ENCODE data around the gene GLS2.
"Not testable (repeated sequence)": the region's sequence is repeated elsewhere in the genome, so short reads cannot be mapped to it uniquely, and the experiment has no call there.

GLS2 gene

DNA sequence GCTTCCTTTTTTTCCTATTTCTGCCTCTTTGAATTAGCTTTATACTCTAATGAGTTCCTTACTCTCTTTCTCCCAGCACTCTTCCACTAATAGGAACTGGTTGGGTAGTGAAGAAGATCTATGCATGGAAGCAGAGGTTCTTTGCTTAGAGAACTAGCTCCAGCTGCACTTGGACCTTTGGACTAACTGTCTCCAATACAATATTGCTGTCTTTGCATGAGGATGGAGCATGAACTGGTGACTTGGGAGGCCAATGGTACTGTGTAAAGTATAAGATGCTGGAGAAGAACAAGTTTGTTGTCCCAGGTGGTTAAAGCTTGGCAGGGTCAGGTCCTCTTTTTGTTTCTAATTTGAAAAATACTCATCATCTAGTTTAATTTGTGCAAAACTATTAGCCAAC is 2.4 kb upstream of the GLS2 start:
- no peak for DNase-seq (ENCODE audit: low read depth)

DNA sequence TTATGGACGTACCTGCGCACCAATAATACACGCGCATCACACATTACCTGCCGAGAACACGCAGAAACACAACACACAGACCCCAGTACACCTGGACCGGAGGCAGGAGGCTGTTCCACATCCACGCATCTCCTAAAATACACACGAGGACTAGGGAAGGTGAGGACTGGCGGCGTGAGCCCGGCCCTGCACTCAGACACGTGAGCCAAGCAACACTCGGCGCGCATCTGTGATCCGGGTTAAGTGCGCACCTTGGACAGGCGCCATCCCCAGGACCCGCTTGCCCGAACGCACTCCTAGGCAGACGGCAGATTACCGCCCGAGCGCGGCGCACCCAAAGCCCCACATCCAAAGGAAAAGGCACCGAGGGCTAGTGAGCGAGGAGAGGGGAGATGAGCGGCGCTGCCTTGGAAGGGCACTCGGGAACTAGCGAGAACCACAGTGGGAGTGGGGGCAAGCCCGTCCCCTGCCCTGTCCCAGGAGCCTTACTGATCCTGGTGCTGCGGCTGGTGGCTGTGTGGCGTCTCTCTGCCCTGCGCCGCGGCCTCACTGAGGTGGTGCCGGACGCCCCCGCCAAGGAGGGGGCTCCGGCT is 417 bp downstream of the GLS2 start:
- DNase-seq (ENCODE audit: low read depth) = no peak

DNA sequence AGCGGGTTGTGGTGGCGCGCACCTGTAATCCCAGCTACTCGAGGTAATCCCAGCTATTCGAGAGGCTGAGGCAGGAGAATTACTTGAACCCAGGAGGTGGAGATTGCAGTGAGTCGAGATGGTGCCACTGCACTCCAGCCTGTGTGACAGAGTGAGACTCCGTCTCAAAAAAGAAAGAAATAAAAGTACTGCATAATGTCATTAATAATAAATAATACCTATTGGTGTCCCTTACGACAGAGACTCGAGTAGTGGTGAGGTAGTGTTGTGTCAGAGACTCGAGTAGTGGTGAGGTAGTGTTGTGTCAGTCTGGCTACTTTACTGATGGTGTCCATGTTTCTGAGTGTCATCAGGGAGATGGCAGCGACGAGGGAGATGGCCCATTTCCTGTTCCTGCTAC is 1.3 kb downstream of the GLS2 start:
- DNase-seq (ENCODE audit: low read depth) = no peak

DNA sequence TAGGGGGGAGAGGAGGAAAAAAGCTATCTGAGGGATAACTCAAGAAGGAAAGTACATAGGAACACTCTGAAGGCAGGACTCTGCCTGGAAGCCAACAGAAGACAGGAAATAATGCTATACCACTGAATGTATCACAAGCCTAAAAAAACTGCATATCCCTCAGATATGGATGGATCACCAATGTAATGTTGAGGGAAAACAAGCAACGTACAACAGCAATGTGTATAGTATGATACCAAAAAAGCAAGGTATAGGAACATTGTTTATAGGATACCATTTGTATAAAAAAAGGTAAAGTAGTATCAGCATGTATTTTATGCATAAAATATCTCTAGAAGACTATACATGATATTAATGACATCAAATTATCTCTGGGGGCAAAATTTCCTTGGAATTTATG is 3.4 kb downstream of the GLS2 start:
- no peak for DNase-seq (ENCODE audit: low read depth)

DNA sequence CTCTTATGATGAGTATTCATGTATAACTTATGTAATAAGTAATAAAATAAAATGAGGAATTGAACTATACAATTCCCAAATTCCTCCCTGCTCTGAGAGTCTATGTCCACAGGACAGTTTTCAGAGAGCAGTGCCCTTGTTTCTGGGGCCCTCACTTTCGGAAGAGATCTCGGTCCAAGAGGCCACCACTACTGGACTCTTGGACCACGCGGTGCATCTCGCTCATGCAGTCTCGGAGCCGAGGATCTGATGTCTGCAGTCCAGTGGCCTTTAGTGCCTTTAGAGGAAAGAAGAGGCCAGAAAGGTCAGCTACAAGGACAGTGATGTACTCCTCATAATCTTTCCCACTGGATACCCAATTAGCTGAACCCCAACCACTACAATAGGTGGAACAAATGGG is 8.3 kb downstream of the GLS2 start:
- DNase-seq (ENCODE audit: low read depth) = no peak

DNA sequence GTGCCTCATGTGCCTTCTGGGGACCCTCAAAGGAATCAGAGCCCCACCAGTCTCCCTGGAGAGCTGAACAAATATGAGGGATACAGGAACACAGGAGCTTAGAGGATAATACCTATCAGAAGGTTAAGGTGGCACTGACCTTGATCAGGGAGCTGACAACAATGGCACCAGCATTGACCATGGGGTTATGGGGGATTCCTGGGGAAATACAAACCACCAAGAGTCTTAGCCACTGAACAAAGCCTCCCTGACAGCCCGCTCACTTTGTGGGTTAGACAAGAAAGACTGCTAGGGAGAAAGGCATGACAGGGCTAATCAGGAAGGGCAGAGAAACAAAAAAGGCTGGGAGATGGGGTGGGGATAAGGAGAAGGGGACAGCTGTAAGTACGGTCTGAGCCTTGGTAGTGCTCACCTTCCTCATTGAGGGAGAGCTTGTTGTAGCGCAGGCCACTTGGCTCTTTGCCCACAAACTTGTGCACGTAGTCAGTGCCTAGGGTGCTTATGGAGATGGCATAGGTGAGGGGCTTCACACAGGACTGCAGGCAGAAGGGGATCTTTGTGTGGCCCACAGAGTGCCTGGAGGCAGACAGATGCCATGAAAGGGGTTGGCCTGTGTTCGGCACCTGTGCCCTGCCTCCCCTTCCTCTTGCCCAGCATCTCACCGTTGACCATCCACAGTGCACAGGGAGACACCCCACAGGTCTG is 10.3 kb downstream of the GLS2 start:
- DNase-seq (ENCODE audit: low read depth) = no peak

DNA sequence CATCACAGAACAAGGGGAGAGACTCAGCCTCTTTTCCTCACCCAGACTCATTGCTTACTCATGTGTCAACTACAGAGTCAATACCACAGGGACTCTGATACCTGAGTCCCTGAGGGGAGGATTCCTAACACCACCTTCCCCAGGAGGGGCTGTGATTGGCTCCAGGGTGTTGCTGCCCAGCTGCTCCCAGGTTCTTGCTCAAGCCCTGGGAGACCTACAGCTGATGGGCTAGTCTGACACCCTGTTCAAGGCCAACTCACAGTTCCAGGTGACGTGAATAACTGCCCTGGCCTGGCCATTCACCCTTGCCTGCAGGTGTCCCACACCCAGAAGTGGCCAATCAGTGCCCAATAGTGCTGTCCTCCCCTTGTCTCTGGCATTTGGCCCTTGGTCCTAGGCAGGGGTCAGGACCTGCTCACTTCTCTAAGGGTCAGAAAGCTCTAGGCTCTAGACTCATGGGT is 11.0 kb downstream of the GLS2 start:
- DNase-seq (ENCODE audit: low read depth) = no peak

DNA sequence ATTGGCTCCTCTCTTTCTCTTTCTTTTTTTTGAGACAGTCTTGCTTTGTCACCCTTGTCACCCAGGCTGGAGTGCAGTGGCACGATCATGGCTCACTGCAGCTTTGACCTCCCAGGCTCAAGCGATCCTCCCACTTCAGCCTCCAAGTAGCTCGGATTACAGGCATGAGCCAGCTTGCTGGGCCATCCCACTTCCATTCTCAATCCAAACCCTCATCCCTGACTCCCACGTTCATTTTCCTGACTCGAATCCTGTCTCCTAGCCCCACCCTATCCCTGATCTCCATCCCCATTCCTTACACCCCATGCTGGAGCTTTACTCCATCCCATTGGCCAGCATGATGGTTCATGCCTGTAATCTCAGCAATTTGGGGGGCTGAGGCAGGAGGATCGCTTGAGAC is 11.8 kb downstream of the GLS2 start:
- no peak for DNase-seq (ENCODE audit: low read depth)

DNA sequence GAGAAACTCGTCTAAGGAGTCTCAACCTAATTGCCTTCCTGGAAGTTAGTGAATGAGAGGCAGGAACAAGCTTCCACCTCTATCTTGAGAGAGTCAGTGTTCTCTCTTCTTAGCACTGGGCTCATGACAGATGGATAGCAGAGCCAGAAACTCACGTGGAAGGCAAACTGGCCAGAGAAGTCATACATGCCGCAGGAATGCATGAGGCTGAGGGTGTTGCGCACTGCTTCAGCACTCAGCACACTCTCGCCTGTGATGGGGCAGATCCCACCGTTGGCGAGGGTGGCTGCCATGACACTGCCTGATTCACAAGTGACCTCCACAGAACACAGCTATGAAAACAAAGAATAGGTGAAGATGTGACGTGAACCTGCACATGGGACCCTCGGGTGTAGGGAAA is 13.6 kb downstream of the GLS2 start:
- DNase-seq (ENCODE audit: low read depth) = no peak

DNA sequence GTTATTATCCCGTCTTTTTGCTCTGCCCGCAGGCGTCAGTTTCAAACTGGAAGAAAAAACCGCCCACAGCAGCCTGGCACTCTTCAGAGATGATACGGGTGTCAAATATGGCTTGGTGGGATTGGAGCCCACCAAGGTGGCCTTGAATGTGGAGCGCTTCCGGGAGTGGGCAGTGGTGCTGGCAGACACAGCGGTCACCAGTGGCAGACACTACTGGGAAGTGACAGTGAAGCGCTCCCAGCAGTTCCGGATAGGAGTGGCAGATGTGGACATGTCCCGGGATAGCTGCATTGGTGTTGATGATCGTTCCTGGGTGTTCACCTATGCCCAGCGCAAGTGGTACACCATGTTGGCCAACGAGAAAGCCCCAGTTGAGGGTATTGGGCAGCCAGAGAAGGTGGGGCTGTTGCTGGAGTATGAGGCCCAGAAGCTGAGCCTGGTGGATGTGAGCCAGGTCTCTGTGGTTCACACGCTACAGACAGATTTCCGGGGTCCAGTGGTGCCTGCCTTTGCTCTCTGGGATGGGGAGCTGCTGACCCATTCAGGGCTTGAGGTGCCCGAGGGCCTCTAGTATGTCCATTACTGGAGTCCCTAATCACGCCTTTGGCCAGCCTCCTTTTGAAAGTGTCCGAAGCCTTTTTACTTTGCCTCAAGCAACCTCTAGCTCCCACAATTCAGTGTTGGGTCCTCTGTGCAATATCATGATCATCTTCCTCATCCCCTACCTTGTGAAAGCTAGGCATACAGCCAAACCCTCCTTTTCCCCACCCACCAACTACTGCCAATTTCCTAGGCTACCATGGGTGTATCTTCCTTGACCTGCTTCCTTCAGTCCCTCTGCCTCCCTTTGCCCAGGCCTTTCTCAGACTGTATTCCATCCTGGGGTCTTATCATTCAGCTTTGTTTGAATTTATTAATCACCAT is 18.7 kb downstream of the GLS2 start:
- no peak for DNase-seq (ENCODE audit: low read depth)

DNA sequence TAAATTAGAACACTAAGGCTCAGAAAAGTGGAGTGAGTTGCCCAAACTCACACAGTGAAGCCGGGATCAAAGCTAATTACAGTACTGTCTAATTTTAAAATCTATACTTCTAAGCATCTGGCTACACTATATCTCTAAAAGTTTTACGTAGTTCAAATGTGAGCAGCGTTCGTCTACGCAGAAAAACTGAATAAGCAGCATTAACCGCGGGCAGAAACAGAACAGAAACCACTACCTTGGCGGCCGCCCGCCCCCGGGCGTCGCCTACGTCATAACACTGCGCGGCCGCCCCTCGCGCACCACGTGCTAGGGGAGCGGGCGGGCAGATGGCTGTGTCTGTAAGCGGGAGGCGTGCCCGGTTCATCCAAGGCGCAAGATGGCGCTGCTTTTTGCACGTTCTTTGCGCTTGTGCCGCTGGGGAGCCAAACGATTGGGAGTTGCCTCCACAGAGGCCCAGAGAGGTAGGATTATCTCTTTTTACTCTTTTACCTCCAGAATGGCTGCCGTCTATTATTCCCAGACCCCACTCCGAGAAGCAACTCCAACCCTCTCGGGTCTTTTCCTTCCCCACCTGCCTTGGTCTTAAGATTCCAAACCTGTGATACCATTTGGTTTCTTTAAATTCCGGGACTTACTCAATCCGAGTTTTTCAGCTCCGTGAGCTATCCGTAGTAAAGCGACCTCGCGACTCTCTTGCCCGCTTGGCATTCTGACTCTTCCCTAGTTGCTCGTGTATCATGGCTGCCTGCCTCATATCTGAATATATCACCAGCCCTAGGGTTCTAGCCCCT is 19.6 kb downstream of the GLS2 start, which contains the start of gene SPRYD4:
SPRYD4 (plus strand) TSS at position 363 of the 791 bp plus-strand sequence; CDS start at position 377, 14 bp downstream.
- peak; percentile 90 for DNase-seq (ENCODE audit: low read depth)

DNA sequence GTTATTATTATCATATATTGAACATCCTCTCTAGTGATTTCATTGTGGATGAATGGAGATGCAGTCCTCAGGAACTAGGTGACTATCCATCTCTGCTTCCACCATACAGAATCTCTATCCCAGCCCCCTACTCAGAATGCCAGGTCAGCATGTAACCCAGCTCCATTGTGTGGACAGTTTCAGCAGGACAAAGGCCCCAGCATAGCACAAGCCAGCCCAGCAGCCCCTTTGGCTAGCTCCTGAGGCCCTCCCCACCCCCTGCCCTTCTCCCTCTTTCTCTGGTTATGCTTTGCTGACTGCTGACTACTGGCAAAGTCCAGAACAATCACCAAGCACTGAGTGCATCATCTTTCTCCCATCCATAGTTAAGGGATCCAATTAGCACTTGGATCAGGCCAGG is 25.4 kb downstream of the GLS2 start:
- DNase-seq (ENCODE audit: low read depth) = no peak

DNA sequence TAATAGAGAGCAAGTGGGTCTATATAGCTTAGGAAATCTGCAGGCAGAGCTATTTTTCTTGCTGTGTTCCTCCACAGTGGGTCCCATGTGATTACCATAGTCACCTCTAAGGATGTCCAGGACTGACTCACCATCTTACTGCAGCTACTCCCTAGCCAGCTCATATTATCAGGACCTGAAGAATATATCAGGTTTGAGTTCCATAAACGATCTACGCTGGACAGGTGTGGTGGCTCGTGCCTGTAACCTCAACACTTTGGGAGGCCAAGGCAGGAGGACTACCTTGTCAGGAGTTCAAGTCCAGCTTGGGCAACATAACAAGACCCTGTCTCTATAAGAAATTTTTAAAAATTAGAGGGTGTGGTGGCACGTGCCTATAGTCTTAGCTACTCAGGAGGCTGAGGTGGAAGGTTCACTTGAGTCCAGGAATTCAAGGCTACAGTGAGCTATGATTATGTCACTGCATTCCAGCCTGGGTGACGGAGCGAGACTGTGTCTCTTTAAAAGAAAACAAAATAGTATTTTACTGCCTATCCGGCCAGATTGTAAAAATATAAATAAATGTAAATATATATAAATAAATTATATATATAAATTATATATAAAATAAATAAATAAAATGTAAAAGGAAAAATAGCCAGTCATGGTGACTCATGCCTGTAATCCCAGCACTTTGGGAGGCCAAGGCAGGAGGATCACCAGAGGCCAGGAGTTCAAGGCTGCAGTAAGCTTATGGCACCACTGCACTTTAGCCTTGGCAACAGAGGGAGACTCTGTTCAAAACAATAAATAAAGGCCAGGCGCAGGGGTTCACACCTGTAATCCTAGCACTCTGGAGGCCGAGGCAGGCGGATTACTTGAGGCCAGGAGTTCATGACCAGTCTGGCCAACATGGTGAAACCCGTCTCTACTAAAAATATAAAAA is 26.5 kb downstream of the GLS2 start:
- DNase-seq (ENCODE audit: low read depth) = no peak

DNA sequence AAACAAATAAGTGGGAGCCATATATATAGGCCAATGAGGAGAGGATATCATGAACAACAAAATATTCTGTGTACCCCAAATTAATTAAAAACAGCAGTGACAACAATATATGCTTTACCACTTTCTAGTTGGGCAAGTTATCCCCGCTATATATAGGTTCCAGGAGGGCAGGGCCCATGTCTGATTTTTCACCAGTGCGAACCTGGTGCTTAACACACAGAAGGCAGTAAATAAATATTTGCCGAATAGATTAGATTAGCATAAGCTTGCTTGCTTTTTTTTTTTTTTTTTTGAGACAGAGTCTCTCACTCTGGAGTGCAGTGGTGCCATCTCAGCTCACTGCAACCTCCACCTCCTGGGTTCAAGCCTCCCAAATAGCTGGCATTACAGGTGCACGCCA is 30.1 kb downstream of the GLS2 start:
- DNase-seq (ENCODE audit: low read depth) = no peak

DNA sequence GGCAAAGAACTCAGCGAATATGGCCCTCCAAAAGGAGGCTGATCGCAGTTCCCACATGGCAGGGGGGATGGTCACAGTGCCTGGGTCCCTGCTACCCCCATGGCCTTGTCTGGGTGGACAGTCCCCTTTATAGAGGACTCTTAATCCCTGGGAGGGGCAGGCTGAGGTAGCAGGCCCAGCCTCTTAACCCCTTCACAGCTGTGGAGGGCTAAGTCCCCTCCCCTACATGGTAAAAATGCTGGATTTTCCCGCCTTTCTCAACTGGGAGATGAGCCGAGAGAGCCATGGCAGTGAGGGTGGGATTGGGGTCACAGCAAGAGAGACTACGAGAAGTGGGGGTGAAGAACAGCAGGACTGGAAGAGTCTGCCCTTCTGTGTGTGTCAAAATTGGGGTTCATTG is 33.4 kb downstream of the GLS2 start, which contains the start of gene MIP:
MIP (minus strand) TSS at position 101 of the 400 bp plus-strand sequence; CDS start at position 57, 44 bp downstream.
- DNase-seq (ENCODE audit: low read depth) = no peak

DNA sequence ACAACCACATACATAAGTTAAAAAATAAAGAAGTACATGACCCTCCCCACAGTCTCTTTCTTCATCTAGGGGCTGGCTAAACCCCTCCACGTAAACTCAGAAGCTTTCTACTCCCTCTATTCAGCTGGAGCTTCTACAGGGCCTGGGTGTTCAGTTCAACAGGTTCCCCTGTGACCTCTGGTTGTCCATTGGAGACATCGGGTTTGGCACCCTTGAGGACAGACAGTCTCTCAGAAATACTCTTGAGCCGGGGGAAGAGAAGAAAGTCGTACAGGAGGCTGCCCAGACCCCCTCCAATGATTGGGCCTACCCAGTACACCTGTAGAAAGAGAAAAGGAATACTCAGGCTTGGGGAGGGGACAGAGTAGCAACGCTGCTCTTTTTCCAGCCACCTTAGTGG is 36.8 kb downstream of the GLS2 start:
- no peak for DNase-seq (ENCODE audit: low read depth)

DNA sequence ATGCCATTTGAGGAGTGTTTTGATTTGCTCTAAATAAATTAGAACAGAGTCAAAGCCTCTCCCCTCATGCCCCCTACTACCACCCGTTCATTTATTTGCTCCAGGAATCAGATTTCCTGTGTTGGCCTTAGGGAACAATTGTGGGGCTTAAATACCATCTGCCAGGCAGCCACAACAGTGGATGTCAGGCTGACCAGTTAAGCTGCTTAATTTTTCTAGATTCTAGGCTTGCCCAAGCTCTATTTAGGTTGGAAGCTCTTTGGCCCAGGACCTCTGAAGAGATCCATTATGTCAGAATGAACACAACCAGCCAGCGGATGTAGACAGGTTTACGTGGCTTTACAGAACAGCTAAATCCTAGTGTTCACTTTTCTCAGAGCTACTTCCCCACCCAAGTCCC is 37.7 kb downstream of the GLS2 start:
- DNase-seq (ENCODE audit: low read depth) = no peak

DNA sequence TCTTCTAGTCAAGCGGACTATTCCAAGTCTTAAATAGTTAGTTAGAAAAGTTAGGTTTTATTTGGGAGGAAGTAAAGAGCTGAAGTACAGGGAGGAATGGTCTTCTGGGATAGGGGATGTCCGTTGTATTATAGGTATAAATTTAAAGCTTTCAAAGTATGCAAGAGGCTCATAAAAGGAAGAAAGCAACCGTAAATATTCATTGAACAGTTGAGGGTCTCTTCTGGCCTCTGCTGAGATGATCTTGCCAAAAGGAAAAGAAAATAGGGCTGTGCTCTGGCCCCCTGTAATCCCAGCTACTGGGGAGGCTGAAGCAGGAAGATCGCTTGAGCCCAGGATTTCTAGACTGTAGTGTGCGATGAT is 38.4 kb downstream of the GLS2 start:
- no peak for DNase-seq (ENCODE audit: low read depth)

DNA sequence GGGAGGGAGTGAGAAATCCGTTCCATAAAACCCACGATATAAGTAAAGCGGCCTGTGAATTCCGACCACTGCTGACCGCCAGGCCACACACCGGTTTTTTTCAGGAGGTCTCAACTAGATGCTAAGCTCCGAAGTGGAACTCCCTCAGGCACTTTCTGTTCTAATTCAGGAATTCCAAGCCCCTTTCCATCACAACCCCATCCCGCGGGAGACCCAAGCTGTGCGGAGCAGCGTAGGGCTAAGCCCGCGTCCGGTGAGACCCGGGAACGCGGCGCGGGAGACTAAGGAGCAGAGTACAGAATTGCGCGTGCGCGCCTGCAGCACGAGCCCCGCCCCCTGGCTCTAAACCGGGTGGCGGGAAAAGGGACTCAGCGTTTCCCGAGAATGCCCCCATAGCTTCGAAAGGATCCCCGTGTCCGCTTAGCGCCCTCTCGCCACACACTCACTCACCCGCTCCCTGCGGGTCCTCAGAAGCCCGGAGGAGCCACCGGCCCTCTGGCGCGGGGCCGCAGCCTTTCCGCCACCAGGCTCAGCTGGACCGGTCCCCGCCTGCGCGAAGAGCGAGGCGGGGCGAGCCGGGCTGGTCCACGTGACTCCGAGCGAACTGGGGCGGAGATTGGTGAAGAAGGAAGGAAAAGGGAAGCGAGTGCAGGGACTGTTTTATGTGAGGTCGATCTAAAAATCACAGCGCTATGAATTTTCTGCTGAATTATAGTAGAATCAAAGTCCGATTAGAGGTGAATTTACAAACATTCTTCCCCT is 38.9 kb downstream of the GLS2 start, which contains the start of gene TIMELESS:
TIMELESS (minus strand) TSS at position 567 of the 762 bp plus-strand sequence. CDS start 15,256 bp downstream, outside the sequence.
- DNase-seq (ENCODE audit: low read depth) = peak; percentile 79

DNA sequence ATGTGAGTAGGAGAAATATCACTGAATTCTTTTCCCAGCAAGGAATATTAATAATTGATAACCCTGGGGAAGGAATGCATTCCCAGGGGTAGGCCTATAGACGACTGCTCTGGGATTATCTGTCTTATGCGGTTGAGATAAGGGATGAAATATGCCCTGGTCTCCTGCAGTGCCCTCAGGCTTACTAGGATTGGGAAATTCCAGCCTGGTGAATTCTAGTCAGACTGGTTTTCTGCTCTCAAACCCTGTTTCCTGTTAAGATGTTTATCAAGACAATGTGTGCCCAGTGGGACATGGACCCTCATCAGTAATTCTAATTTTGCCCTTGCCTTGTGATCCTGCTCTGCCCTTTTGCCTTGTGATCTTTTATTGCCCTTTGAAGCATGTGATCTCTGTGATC is 44.8 kb downstream of the GLS2 start:
- DNase-seq (ENCODE audit: low read depth) = not testable (repeated sequence)
